Testis (tissue), 3 donors: ENCODE results near the gene SMAD3. TPM values are rescaled to one million over a fixed set of nuclear protein-coding genes. Genes with fewer than 3 reads are reported as not detected.

Experiments used
- DNase-seq: peaks from one replicate; pipeline ENCODE4 v3.0.0-alpha.2; 2019
- H3K27ac ChIP-seq, 2 donors: fragments of 200-600 bp; sonication (generic); one replicate each; pipeline ENCODE4 v1.5.1; 2019
- H3K27me3 ChIP-seq: fragments of 200-600 bp; sonication (generic); one replicate; pipeline ENCODE4 v1.5.1; 2019
- H3K36me3 ChIP-seq: fragments of 200-600 bp; sonication (generic); one replicate; pipeline ENCODE4 v1.5.1; 2017; ENCODE audit warnings: low read depth; ENCODE audit errors: missing control alignments
- H3K4me1 ChIP-seq: fragments of 200-600 bp; sonication (generic); one replicate; pipeline ENCODE4 v1.5.1; 2019
- H3K4me3 ChIP-seq, 2 donors: fragments of 200-600 bp; sonication (generic); one replicate each; pipeline ENCODE4 v1.5.1; 2017 to 2019
- H3K9me3 ChIP-seq: fragments of 200-600 bp; sonication (generic); one replicate; pipeline ENCODE4 v1.5.1; 2017
- CTCF ChIP-seq, 3 experiments: fragments of 450-650 bp in 2 of 3; fragments of 200-600 bp in 1 of 3; sonication (generic) in 1 of 3; IDR thresholded peaks; one replicate each; pipeline ENCODE4 v1.5.1; 2016 to 2019; ENCODE audit warnings: antibody characterized with exemption in 3 of 3, mild to moderate bottlenecking in 2 of 3, moderate library complexity in 1 of 3
- POLR2A ChIP-seq: fragments of 450-650 bp; IDR thresholded peaks from one replicate; pipeline ENCODE4 v1.6.1; 2017; ENCODE audit warnings: antibody characterized with exemption, mild to moderate bottlenecking, moderate library complexity
- WGBS, 2 donors: methylation state at CpG; one replicate each; pipeline ENCODE4 v1.1.5; 2018; 5-methylcytosine and 5-hydroxymethylcytosine counted together
- intact Hi-C: fragments of 100-400 bp; cut with DNase I; formaldehyde crosslinking; loops from one replicate; pipeline ENCODE4 v1.15.1; 2023; ENCODE audit warnings: low total_unique reads
- polyA plus RNA-seq: library from polyadenylated mRNA; stranded (reverse); fragments of 350-450 nt; fragmentation: Illumina TruSeq; extraction: RNeasy Lipid Tissue Mini Kit (QIAGEN cat#74804); gene quantifications from one replicate; pipeline ENCODE4 v1.2.3, GENCODE V29; 2014; ENCODE audit warnings: low read depth, low replicate concordance; ENCODE audit not compliant: insufficient read depth
- total RNA-seq, 2 donors: library from RNA; depleted of rRNA; stranded (reverse); fragments of >200 nt; gene quantifications; one replicate each; pipeline ENCODE4 v1.2.3, GENCODE V29; 2016

SMAD3 gene
- total and polyA plus RNA-seq, 3 donors from 2014 or later = 11.4 to 31.6 (median 18.7) TPM

- H3K27me3 ChIP-seq = no peaks in the 10 kb centered on the region
- intact Hi-C loops = loop anchor here (10.0 kb wide), 1 partner anchor 63 kb away; no protein-coding TSS in a partner anchor
- no peak for DNase-seq
- no peaks in the 10 kb centered on the region for H3K9me3 ChIP-seq
- no peak overlapping the region for H3K4me3 ChIP-seq
- H3K36me3 ChIP-seq = no peaks in the 10 kb centered on the region
- no peaks in the 10 kb centered on the region for H3K4me1 ChIP-seq
- 55 to 62% methylated on average over 3 of the region's 3 CpGs for WGBS, 2 donors
- TF ChIP-seq POLR2A = no peak
- no peak for TF ChIP-seq CTCF (IDR thresholded peaks at IDR 0.05)
- no peak overlapping the region for H3K27ac ChIP-seq
Measured at GRCh38 chr15:67061811-67062368, 3.5 kb upstream of the SMAD3 start.

DNA sequence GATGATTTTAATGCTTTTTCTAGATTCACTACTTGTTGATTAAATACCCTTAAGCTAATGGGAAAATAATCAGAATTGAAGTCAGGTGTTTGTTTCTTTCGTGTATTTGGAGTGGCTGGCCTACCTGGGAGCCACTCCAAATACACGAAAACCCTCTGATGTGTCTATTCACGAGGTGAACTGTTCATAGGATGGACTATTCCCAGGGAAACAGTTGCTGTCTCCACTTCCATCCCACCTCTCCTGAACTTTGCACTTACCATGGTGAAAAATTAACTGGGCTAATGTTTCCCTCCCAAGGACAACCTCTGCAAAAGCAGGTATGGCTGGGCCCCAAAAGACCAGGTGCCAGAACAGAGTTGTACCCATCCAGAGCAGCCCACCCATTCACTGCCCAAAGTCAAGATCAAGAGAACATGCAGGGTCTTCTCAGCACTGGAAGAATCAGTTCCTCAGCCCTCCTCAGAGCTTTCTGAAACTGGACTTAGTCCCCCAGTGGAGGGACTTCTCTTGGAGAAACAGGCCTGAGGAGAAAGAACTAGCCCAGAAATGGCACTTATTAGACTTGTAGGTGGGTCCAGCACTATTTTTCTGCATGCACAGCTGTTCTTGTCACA, 2.9 kb upstream of the SMAD3 start:
- intact Hi-C loops = loop anchor here (10.0 kb wide), 1 partner anchor 62 kb away; no protein-coding TSS in a partner anchor
- TF ChIP-seq POLR2A (no peak), CTCF (IDR thresholded peaks at IDR 0.05) (no peak)
- H3K27ac ChIP-seq = no peak overlapping the region
- DNase-seq = no peak
- 82 to 86% methylated on average over 3 of the region's 3 CpGs for WGBS, 2 donors
- no peaks in the 10 kb centered on the region for H3K9me3 ChIP-seq
- no peaks in the 10 kb centered on the region for H3K27me3 ChIP-seq
- H3K36me3 ChIP-seq = no peaks in the 10 kb centered on the region
- H3K4me3 ChIP-seq = no peak overlapping the region
- H3K4me1 ChIP-seq = peaks cover 6% of the 10 kb centered on the region

DNA sequence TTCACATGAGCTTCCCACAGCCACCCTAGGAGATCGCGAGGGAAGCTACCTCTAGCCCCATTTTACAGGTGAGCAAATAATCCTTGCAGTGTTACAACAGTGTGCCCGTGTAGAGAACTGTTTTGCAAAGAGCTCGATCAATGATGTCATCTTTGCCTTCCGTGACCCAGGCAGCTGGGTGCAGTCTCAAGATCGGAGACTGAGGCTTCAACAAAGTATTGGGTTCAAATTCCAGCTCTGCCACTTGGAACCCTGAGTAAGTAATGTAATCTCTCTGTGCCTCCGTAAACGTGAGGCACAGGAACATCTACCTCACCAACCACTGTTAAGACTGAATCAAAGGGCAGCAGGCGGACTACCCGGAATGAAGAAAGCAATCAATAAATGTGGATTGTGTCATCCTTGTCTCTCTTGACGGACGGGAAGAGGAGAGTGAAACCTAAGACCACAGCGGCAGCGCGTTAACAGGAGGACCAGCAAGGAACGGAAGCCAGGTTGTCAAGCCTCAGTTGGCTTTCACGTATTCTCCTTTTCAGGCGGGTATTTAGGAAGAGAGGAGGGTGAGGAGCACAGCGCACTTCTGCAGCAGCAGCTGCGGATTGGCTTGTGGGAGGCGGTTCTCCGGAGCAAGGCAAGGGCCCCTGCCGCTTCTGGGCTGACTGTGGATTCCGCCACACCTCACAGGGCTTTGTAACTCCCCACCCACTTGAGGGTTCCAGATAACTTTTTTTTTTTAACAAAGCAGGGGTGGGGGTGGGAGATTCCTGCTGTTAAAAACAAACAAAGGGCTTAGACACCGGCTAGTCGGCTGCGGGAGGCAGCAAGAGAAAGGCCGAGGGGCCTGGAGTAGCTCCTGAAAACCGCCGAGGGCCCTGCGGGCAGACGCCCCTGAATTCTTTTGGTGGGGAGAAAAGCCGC, 1.5 kb upstream of the SMAD3 start:
- intact Hi-C loops = loop anchor here (10.0 kb wide), 1 partner anchor 61 kb away; no protein-coding TSS in a partner anchor
- Histone ChIP-seq H3K27ac (no peak overlapping the region), H3K27me3 (no peaks in the 10 kb centered on the region), H3K36me3 (no peaks in the 10 kb centered on the region), H3K9me3 (no peaks in the 10 kb centered on the region), H3K4me3 (peak overlapping the region; percentile 29 to 73), H3K4me1 (peaks cover 19% of the 10 kb centered on the region)
- no peak for DNase-seq
- TF ChIP-seq POLR2A (no peak), CTCF (IDR thresholded peaks at IDR 0.05) (no peak)
- WGBS, 2 donors = 62 to 67% methylated on average over 32 to 33 of the region's 33 CpGs

DNA sequence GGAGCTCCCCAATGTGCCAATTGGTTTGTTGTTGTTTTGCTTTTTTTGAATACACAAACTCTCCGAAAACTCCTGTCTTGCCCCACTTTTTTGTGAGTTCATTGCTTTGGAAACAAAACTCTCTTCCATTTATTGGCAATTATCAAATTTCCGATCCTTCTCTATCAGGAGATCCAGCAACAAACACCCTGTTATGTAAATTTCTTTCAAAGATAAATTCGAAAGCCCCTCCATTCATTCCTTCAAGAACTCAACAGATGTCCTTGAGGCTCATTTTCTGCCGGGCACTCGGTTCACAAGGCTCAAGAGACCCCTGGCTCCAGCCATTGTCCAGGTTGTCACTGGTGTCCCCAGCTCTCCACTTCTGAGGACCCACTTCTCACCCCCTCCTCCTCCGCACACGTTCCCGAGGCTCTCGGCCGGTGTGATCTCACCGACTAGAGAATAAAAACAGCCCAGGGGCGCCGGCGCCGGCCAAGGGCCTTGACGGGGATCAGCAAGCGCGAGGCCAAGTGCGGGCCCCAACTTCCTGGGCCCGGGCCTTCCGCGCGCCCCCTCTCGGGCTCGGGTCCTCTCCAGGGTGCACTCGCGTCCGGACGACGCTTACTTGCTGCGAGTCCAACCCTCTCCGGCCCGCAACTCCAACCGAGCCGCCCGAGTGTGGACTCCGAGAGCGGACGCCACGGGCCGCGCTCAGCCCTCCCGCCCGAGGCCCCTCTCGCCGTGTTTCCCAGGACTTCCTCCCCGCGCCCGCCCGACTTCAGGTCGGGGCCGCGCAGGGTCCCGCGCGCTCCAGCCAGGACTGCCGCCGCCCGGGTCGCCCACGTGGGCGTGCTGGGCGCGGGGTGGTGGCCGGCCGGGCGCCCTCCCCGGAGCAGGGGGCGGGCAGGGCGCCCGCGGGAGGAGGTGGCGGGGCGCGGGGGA, 533 bp upstream of the SMAD3 start:
- peak; percentile 75 for DNase-seq
- Histone ChIP-seq H3K9me3 (no peaks in the 10 kb centered on the region), H3K27ac (peak overlapping the region; percentile 86 to 91), H3K4me1 (peaks cover 19% of the 10 kb centered on the region), H3K36me3 (no peaks in the 10 kb centered on the region), H3K27me3 (no peaks in the 10 kb centered on the region), H3K4me3 (peak overlapping the region; percentile 73 to 78)
- TF ChIP-seq POLR2A (no peak), CTCF (IDR thresholded peaks at IDR 0.05) (no peak)
- intact Hi-C loops = loop anchor here (10.0 kb wide), 1 partner anchor 60 kb away; no protein-coding TSS in a partner anchor
- 3 to 12% methylated on average over 16 to 41 of the region's 75 CpGs for WGBS, 2 donors
